Right renal pelvis (tissue), 4 donors: Measurements from ENCODE around the gene KRTAP3-3. TPM values are rescaled to one million over a fixed set of nuclear protein-coding genes. Genes with fewer than 3 reads are reported as not detected.

Source experiments
- DNase-seq, 4 donors: peaks; one replicate each; pipeline ENCODE4 v3.0.0-alpha.2; 2013; ENCODE audit warnings: low read depth in 4 of 4, low spot score in 3 of 4, missing footprints in 1 of 4
- polyA plus RNA-seq, 4 donors: library from polyadenylated mRNA; unstranded; fragments of 120-200 nt; gene quantifications; one replicate each; pipeline ENCODE4 v1.2.1, GENCODE V29; 2013; ENCODE audit not compliant: insufficient read length in 4 of 4

KRTAP3-3 gene
- polyA plus RNA-seq, 4 donors: not detected

GRCh38 chr17:40962059-40962561, 31.9 kb downstream of the KRTAP3-3 start:
- DNase-seq: no peak

- DNase-seq: no peak
These were observed 32.4 kb downstream of the KRTAP3-3 start for GRCh38 chr17:40961591-40961990.

- no peak for DNase-seq
These were observed 33.8 kb downstream of the KRTAP3-3 start for GRCh38 chr17:40960144-40960543.

GRCh38 chr17:40958086-40958953, 35.6 kb downstream of the KRTAP3-3 start:
- no peak for DNase-seq

- DNase-seq: no peak
These were observed 37.3 kb downstream of the KRTAP3-3 start for GRCh38 chr17:40956401-40957254.

- DNase-seq: no peak
These were observed 40.1 kb downstream of the KRTAP3-3 start for GRCh38 chr17:40953881-40954280.

- no peak for DNase-seq
These were observed 41.3 kb downstream of the KRTAP3-3 start for GRCh38 chr17:40952661-40953060.

- no peak for DNase-seq
These were observed 41.8 kb downstream of the KRTAP3-3 start for GRCh38 chr17:40952154-40952553.

GRCh38 chr17:40951011-40951622, 42.8 kb downstream of the KRTAP3-3 start:
- DNase-seq: no peak

GRCh38 chr17:40950176-40950575, 43.8 kb downstream of the KRTAP3-3 start:
- DNase-seq: no peak

- peak in 1 of 4 donors; percentile 34 for DNase-seq
These were observed 44.5 kb downstream of the KRTAP3-3 start for GRCh38 chr17:40949418-40949817.

GRCh38 chr17:40947929-40948328, 46.0 kb downstream of the KRTAP3-3 start:
- DNase-seq: no peak

- DNase-seq: no peak
These were observed 48.5 kb downstream of the KRTAP3-3 start for GRCh38 chr17:40945414-40945813.

- DNase-seq: no peak
These were observed 49.4 kb downstream of the KRTAP3-3 start for GRCh38 chr17:40944531-40944930.

Other genes starting within 250 kb of the KRTAP3-3 start
- under 1 TPM in 1 of 4 donors, not detected in 3; 0.04 TPM for gene KRT25, start 238.8 kb downstream of the KRTAP3-3 start, polyA plus RNA-seq
- gene KRT26, start 222.0 kb downstream of the KRTAP3-3 start, polyA plus RNA-seq: not detected
- under 1 TPM in 1 of 4 donors, not detected in 3; 0.05 TPM for gene KRT27, start 211.6 kb downstream of the KRTAP3-3 start, polyA plus RNA-seq
- gene KRT28, start 194.2 kb downstream of the KRTAP3-3 start, polyA plus RNA-seq: not detected
- 10 to 100 TPM; 49.9 to 71.7 (median 53.5) TPM for gene KRT10, start 171.6 kb downstream of the KRTAP3-3 start, polyA plus RNA-seq
- gene KRT12, start 126.9 kb downstream of the KRTAP3-3 start, polyA plus RNA-seq: under 1 TPM in 1 of 4 donors, not detected in 3; 0.12 TPM
- gene KRT20, start 108.9 kb downstream of the KRTAP3-3 start, polyA plus RNA-seq: under 1 TPM in 3 of 4 donors, not detected in 1; 0.08 to 1.00 (median 0.77) TPM
- 1 to 10 TPM in 3 of 4 donors, under 1 TPM in 1; 0.66 to 2.4 (median 1.8) TPM for gene KRT23, start 56.5 kb downstream of the KRTAP3-3 start, polyA plus RNA-seq
- not detected for gene KRT39, start 27.2 kb downstream of the KRTAP3-3 start, polyA plus RNA-seq
- gene KRT40, start 9.8 kb downstream of the KRTAP3-3 start, polyA plus RNA-seq: under 1 TPM in 1 of 4 donors, not detected in 3; 0.03 TPM
- gene KRTAP3-2, start 5.7 kb upstream of the KRTAP3-3 start, polyA plus RNA-seq: not detected
- gene KRTAP3-1, start 15.0 kb upstream of the KRTAP3-3 start, polyA plus RNA-seq: not detected
- gene KRTAP1-5, start 33.0 kb upstream of the KRTAP3-3 start, polyA plus RNA-seq: not detected
- gene KRTAP1-4, start 36.0 kb upstream of the KRTAP3-3 start, polyA plus RNA-seq: not detected
- not detected for gene KRTAP1-3, start 40.7 kb upstream of the KRTAP3-3 start, polyA plus RNA-seq
- gene KRTAP1-1, start 47.3 kb upstream of the KRTAP3-3 start, polyA plus RNA-seq: not detected
- not detected for gene KRTAP2-1, start 53.2 kb upstream of the KRTAP3-3 start, polyA plus RNA-seq
- gene KRTAP2-2, start 61.1 kb upstream of the KRTAP3-3 start, polyA plus RNA-seq: not detected
- not detected for gene KRTAP2-3, start 66.0 kb upstream of the KRTAP3-3 start, polyA plus RNA-seq
- not detected for gene KRTAP2-4, start 71.7 kb upstream of the KRTAP3-3 start, polyA plus RNA-seq
- gene KRTAP4-7, start 90.0 kb upstream of the KRTAP3-3 start, polyA plus RNA-seq: not detected
- not detected for gene KRTAP4-8, start 104.0 kb upstream of the KRTAP3-3 start, polyA plus RNA-seq
- gene KRTAP4-16, start 108.0 kb upstream of the KRTAP3-3 start, polyA plus RNA-seq: not detected
- not detected for gene KRTAP4-9, start 111.2 kb upstream of the KRTAP3-3 start, polyA plus RNA-seq
- gene KRTAP4-11, start 124.2 kb upstream of the KRTAP3-3 start, polyA plus RNA-seq: not detected
- gene KRTAP4-12, start 130.0 kb upstream of the KRTAP3-3 start, polyA plus RNA-seq: not detected
- not detected for gene KRTAP4-6, start 146.4 kb upstream of the KRTAP3-3 start, polyA plus RNA-seq
- gene KRTAP4-5, start 155.7 kb upstream of the KRTAP3-3 start, polyA plus RNA-seq: not detected
- not detected for gene KRTAP4-4, start 166.6 kb upstream of the KRTAP3-3 start, polyA plus RNA-seq
- not detected for gene KRTAP4-3, start 174.1 kb upstream of the KRTAP3-3 start, polyA plus RNA-seq
- not detected for gene KRTAP4-2, start 184.1 kb upstream of the KRTAP3-3 start, polyA plus RNA-seq
- not detected for gene KRTAP4-1, start 190.7 kb upstream of the KRTAP3-3 start, polyA plus RNA-seq
- not detected for gene KRTAP9-1, start 195.7 kb upstream of the KRTAP3-3 start, polyA plus RNA-seq
- not detected for gene KRTAP9-2, start 232.5 kb upstream of the KRTAP3-3 start, polyA plus RNA-seq
- not detected for gene KRTAP9-3, start 238.3 kb upstream of the KRTAP3-3 start, polyA plus RNA-seq
- not detected for gene KRTAP9-8, start 243.8 kb upstream of the KRTAP3-3 start, polyA plus RNA-seq